Endothelial cell of umbilical vein (primary cell): ENCODE measurements around the gene C12orf42. TPM values are rescaled to one million over a fixed set of nuclear protein-coding genes. Genes with fewer than 3 reads are reported as not detected.

Experiments
- BruUV-seq: library from RNA; stranded (reverse); fragments of 400-500 nt; replicated peaks from 2 replicates; lab custom pipeline; 2021; lab: Mats Ljungman, UMichigan
- CTCF ChIA-PET: fragments of 300-600, 350-600 bp; sonication (Branson Sonifier 250); formaldehyde crosslinking; loops from one replicate; lab custom pipeline; 2021; ENCODE audit warnings: antibody characterized with exemption, inconsistent platforms; lab: Charles Lee
- POLR2A ChIA-PET: fragments of 300-600, 350-600 bp; sonication (Branson Sonifier 250); formaldehyde crosslinking; loops from one replicate; lab custom pipeline; 2021; ENCODE audit warnings: antibody characterized with exemption, inconsistent platforms; lab: Charles Lee
- DNase-seq: peaks from one replicate; pipeline ENCODE4 v3.0.0-alpha.2; 2011; ENCODE audit warnings: low read depth, low spot score
- FAIRE-seq: peaks from 2 replicates; lab custom pipeline; 2011; peaks lifted over from hg19 to GRCh38; lab: Jason Lieb, UNC
- H2AFZ ChIP-seq: 2 replicates; pipeline ENCODE4 v1.6.0; 2012; ENCODE audit warnings: low read depth, low read length, control low read depth, inconsistent platforms
- H3K27ac ChIP-seq: 2 replicates; pipeline ENCODE4 v1.5.1; 2011; ENCODE audit warnings: low read depth, mild to moderate bottlenecking, control low read depth, low read length, moderate library complexity; ENCODE audit not compliant: insufficient read depth
- H3K27me3 ChIP-seq, 2 experiments: 2 replicates each; pipeline versions ENCODE4 v1.6.0 to v1.6.1; 2011; ENCODE audit warnings: low read length in 2 of 2, mixed read lengths in 1 of 2; ENCODE audit not compliant: control insufficient read depth in 2 of 2, insufficient read depth in 2 of 2
- H3K36me3 ChIP-seq, 2 experiments: 2 replicates in 1 of 2; 3 replicates in 1 of 2; pipeline ENCODE4 v1.5.1; 2011; ENCODE audit warnings: low read length in 2 of 2, mild to moderate bottlenecking in 1 of 2, moderate library complexity in 1 of 2; ENCODE audit not compliant: control insufficient read depth in 2 of 2, insufficient read depth in 2 of 2; ENCODE audit errors: extremely low read depth in 1 of 2
- H3K4me1 ChIP-seq: 3 replicates; pipeline ENCODE4 v1.5.1; 2011; ENCODE audit warnings: mild to moderate bottlenecking, low read length; ENCODE audit not compliant: control insufficient read depth, insufficient read depth; ENCODE audit errors: extremely low read depth
- H3K4me2 ChIP-seq: 2 replicates; pipeline ENCODE4 v1.6.1; 2011; ENCODE audit warnings: low read length, control low read depth, mixed read lengths; ENCODE audit not compliant: insufficient read depth
- H3K4me3 ChIP-seq, 3 experiments: fragments of 200-600 bp in 1 of 3; sonication (generic), shearing (Covaris generic) in 1 of 3; replicated peaks in 1 of 3; 2 replicates each; pipeline ENCODE4 v1.5.1; 2011 to 2016; ENCODE audit warnings: control low read depth in 3 of 3, low read length in 3 of 3, mild to moderate bottlenecking in 2 of 3, inconsistent platforms in 1 of 3, low read depth in 1 of 3, moderate library complexity in 1 of 3; ENCODE audit not compliant: insufficient read depth in 1 of 3
- H3K79me2 ChIP-seq: 2 replicates; pipeline ENCODE4 v1.6.0; 2012; ENCODE audit warnings: low read length, inconsistent platforms; ENCODE audit not compliant: control insufficient read depth, insufficient read depth
- H3K9ac ChIP-seq: replicated peaks from 2 replicates; pipeline ENCODE3; 2011; ENCODE audit warnings: low read length, control low read depth; ENCODE audit not compliant: insufficient read depth; ENCODE audit errors: extremely low read depth
- H3K9me1 ChIP-seq: replicated peaks from 3 replicates; pipeline ENCODE4 v1.6.0; 2011; ENCODE audit warnings: mild to moderate bottlenecking, low read length; ENCODE audit not compliant: control insufficient read depth, insufficient read depth; ENCODE audit errors: extremely low read depth
- H3K9me3 ChIP-seq: replicated peaks from 2 replicates; pipeline ENCODE4 v1.5.1; 2012; ENCODE audit warnings: low read length, inconsistent platforms; ENCODE audit not compliant: control insufficient read depth, insufficient read depth
- H4K20me1 ChIP-seq: replicated peaks from 2 replicates; pipeline ENCODE3; 2011; ENCODE audit warnings: mild to moderate bottlenecking, low read length; ENCODE audit not compliant: control insufficient read depth, insufficient read depth; ENCODE audit errors: extremely low read depth
- CTCF ChIP-seq, 2 donors: IDR thresholded peaks; 1 replicate in 1 of 2; 2 replicates in 1 of 2; pipeline ENCODE4 v1.5.1; 2011; ENCODE audit warnings: low read length in 2 of 2, mild to moderate bottlenecking in 2 of 2, moderate library complexity in 2 of 2, control low read depth in 1 of 2, inconsistent platforms in 1 of 2, low read depth in 1 of 2; ENCODE audit not compliant: insufficient read depth in 1 of 2; ENCODE audit errors: extremely low read depth in 1 of 2
- EZH2 ChIP-seq: IDR thresholded peaks from 2 replicates; pipeline ENCODE4 v1.6.1; 2012; ENCODE audit warnings: borderline replicate concordance, low read depth, mild to moderate bottlenecking, moderate library complexity, low read length, inconsistent platforms; ENCODE audit not compliant: severe bottlenecking
- FOS ChIP-seq: IDR thresholded peaks from 2 replicates; pipeline ENCODE4 v1.6.1; 2011; ENCODE audit warnings: mild to moderate bottlenecking, low read length, moderate library complexity, borderline replicate concordance; ENCODE audit not compliant: insufficient read depth
- GATA2 ChIP-seq: IDR thresholded peaks from 2 replicates; pipeline ENCODE4 v1.7.0; 2011; ENCODE audit warnings: low read depth, mild to moderate bottlenecking, moderate library complexity, mixed read lengths, low read length; ENCODE audit not compliant: insufficient read length, insufficient read depth
- JUN ChIP-seq: IDR thresholded peaks from 2 replicates; pipeline ENCODE4 v1.6.1; 2011; ENCODE audit warnings: borderline replicate concordance, low read depth; ENCODE audit not compliant: insufficient read length, insufficient read depth
- MAX ChIP-seq: IDR thresholded peaks from 2 replicates; pipeline ENCODE4 v1.6.1; 2011; ENCODE audit not compliant: insufficient read depth, insufficient read length
- MYC ChIP-seq: IDR thresholded peaks from one replicate; pipeline ENCODE4 v1.6.1; 2011; ENCODE audit warnings: mild to moderate bottlenecking, low read depth, low read length
- POLR2A ChIP-seq: IDR thresholded peaks from 2 replicates; pipeline ENCODE4 v1.6.1; 2012; ENCODE audit warnings: low read depth, mild to moderate bottlenecking, control low read depth, low read length
- POLR2AphosphoS5 ChIP-seq: IDR thresholded peaks from 2 replicates; pipeline ENCODE4 v1.6.1; 2012; ENCODE audit warnings: low read depth, mild to moderate bottlenecking, control low read depth, low read length, moderate library complexity; ENCODE audit not compliant: insufficient read depth
- dilution Hi-C: fragments of 300-500 bp; cut with MboI; formaldehyde crosslinking; loops from one replicate; pipeline ENCODE4 v1.15.0; 2019; ENCODE audit warnings: low sequenced_read_pairs; ENCODE audit not compliant: extremely low pct_ligation_motif_present
- intact Hi-C: fragments of 100-400 bp; cut with micrococcal nuclease; formaldehyde crosslinking; loops from one replicate; pipeline ENCODE4 v1.10.0; 2022
- polyA plus RNA-seq, 4 experiments: library from polyadenylated mRNA; depleted of rRNA in 3 of 4; stranded (reverse) in 3 of 4; unstranded in 1 of 4; fragments of >200 nt; gene quantifications; 2 replicates each; pipeline versions ENCODE4 v1.2.1 to v1.2.3, GENCODE V29; 2011 to 2012; ENCODE audit warnings: missing spikeins in 1 of 4
- total RNA-seq: library from RNA; stranded (reverse); gene quantifications from 2 replicates; pipeline ENCODE4 v1.2.3, GENCODE V29; 2021

C12orf42 gene
- total and polyA plus RNA-seq, 2 donors (not counting 3 experiments of a cell fraction or from before 2014, with no cell fraction given), result not detected

GRCh38 chr12:103312742-103313354 lies 182.9 kb downstream of the C12orf42 start:
- POLR2A ChIA-PET, result no interaction called here

More at GRCh38 chr12:103312742-103313354, 182.9 kb downstream of the C12orf42 start:
- Histone ChIP-seq H3K79me2 (no peaks in the 10 kb centered on the region), H3K9me3 (no peaks in the 10 kb centered on the region), H3K9ac (no peak overlapping the region), H3K27ac (no peak overlapping the region), H3K36me3 (no peaks in the 10 kb centered on the region), H4K20me1 (no peaks in the 10 kb centered on the region), H3K27me3 (no peaks in the 10 kb centered on the region), H3K4me1 (no peaks in the 10 kb centered on the region), H3K4me3 (no peak overlapping the region), H2AFZ (no peak overlapping the region), H3K9me1 (no peaks in the 10 kb centered on the region), H3K4me2 (no peak overlapping the region)
- BruUV-seq, result no TSS peak
- TF ChIP-seq FOS (no peak), CTCF (IDR thresholded peaks at IDR 0.05; ENCODE audit: extremely low read depth in 1 of 2, insufficient read depth in 1 of 2, low read depth in 1 of 2, low read length in 2 of 2) (no peak), GATA2 (no peak), POLR2A (no peak), JUN (no peak), MYC (no peak), POLR2AphosphoS5 (no peak), MAX (no peak), EZH2 (no peak)
- CTCF ChIA-PET, result no interaction called here
- FAIRE-seq (no peak), DNase-seq (no peak)
- intact Hi-C loops, result no loop called here
- dilution Hi-C loops, result no loop called here
